SK-N-SH treated with all-trans-retinoic acid at 6 μM for 48 hours (cell line): ENCODE results near the gene CEBPA.

Source experiments
- ATAC-seq: fragments of 200-7000 bp; cut with Tn5 transposase; 3 replicates; pipeline ENCODE4 v1.9.1; 2020; ENCODE audit warnings: mild to moderate bottlenecking, moderate library complexity
- ARNTL ChIP-seq: fragments of 450-650 bp; formaldehyde crosslinking; IDR thresholded peaks from 2 replicates; pipeline ENCODE4 v1.5.0; 2020; ENCODE audit warnings: low read depth, mild to moderate bottlenecking, moderate library complexity, borderline replicate concordance
- BACH2 ChIP-seq: fragments of 250-450 bp; sonication (Bioruptor Pico); IDR thresholded peaks from 2 replicates; pipeline ENCODE4 v1.9.0; 2021; ENCODE audit warnings: mild to moderate bottlenecking, borderline replicate concordance
- CREB5 ChIP-seq: fragments of 250-450 bp; sonication (Bioruptor Pico); IDR thresholded peaks from 2 replicates; pipeline ENCODE4 v1.5.1; 2020; ENCODE audit warnings: low read depth, mild to moderate bottlenecking, moderate library complexity
- CSDC2 ChIP-seq: fragments of 250-450 bp; sonication (Bioruptor Pico); IDR thresholded peaks from 2 replicates; pipeline ENCODE4 v1.5.0; 2020; ENCODE audit warnings: mild to moderate bottlenecking, moderate library complexity
- CSRNP3 ChIP-seq: fragments of 250-450 bp; sonication (Bioruptor Pico); IDR thresholded peaks from 2 replicates; pipeline ENCODE4 v1.5.1; 2021; ENCODE audit warnings: mild to moderate bottlenecking, moderate library complexity
- ESRRG ChIP-seq: fragments of 250-450 bp; sonication (Bioruptor Pico); IDR thresholded peaks from 2 replicates; pipeline ENCODE4 v1.6.1; 2021; ENCODE audit warnings: mild to moderate bottlenecking
- GLIS3 ChIP-seq: fragments of 250-450 bp; sonication (Bioruptor Pico); IDR thresholded peaks from 2 replicates; pipeline ENCODE4 v1.5.0; 2020; ENCODE audit warnings: mild to moderate bottlenecking, moderate library complexity
- ISL1 ChIP-seq: fragments of 250-450 bp; sonication (Bioruptor Pico); IDR thresholded peaks from 2 replicates; pipeline ENCODE4 v2.1.2; 2022; ENCODE audit warnings: mild to moderate bottlenecking, moderate library complexity
- OSR1 ChIP-seq: fragments of 250-450 bp; sonication (Bioruptor Pico); IDR thresholded peaks from 2 replicates; pipeline ENCODE4 v1.8.0; 2022; ENCODE audit warnings: moderate library complexity, mild to moderate bottlenecking, inconsistent platforms
- PATZ1 ChIP-seq: fragments of 250-450 bp; sonication (Bioruptor Pico); IDR thresholded peaks from 2 replicates; pipeline ENCODE4 v1.8.0; 2020; ENCODE audit warnings: mild to moderate bottlenecking, moderate library complexity, borderline replicate concordance
- POU6F1 ChIP-seq: fragments of 250-450 bp; sonication (Bioruptor Pico); IDR thresholded peaks from 2 replicates; pipeline ENCODE4 v1.8.0; 2021; ENCODE audit warnings: low read depth, mild to moderate bottlenecking, moderate library complexity, borderline replicate concordance
- PPARA ChIP-seq: fragments of 250-450 bp; sonication (Bioruptor Pico); IDR thresholded peaks from 2 replicates; pipeline ENCODE4 v1.5.0; 2020; ENCODE audit warnings: mild to moderate bottlenecking, borderline replicate concordance
- RARB ChIP-seq: fragments of 250-450 bp; sonication (Bioruptor Pico); IDR thresholded peaks from 2 replicates; pipeline ENCODE4 v1.8.0; 2021; ENCODE audit warnings: mild to moderate bottlenecking, moderate library complexity
- SNAI2 ChIP-seq: fragments of 250-450 bp; sonication (Bioruptor Pico); IDR thresholded peaks from 2 replicates; pipeline ENCODE4 v1.5.0; 2020; ENCODE audit warnings: mild to moderate bottlenecking, moderate library complexity
- TCF4 ChIP-seq: fragments of 250-450 bp; sonication (Bioruptor Pico); IDR thresholded peaks from 2 replicates; pipeline ENCODE4 v1.8.0; 2021; ENCODE audit warnings: mild to moderate bottlenecking, moderate library complexity, borderline replicate concordance
- TOX ChIP-seq: fragments of 250-450 bp; sonication (Bioruptor Pico); IDR thresholded peaks from 2 replicates; pipeline ENCODE4 v1.8.0; 2021; ENCODE audit warnings: mild to moderate bottlenecking, moderate library complexity, borderline replicate concordance
- TSHZ2 ChIP-seq: fragments of 250-450 bp; sonication (Bioruptor Pico); IDR thresholded peaks from 2 replicates; pipeline ENCODE4 v1.5.0; 2020; ENCODE audit warnings: mild to moderate bottlenecking, moderate library complexity
- ZFP3 ChIP-seq: fragments of 250-450 bp; sonication (Bioruptor Pico); IDR thresholded peaks from 2 replicates; pipeline ENCODE4 v1.5.0; 2020; ENCODE audit warnings: mild to moderate bottlenecking, moderate library complexity
- ZFP30 ChIP-seq: fragments of 450-650 bp; formaldehyde crosslinking; IDR thresholded peaks from 2 replicates; pipeline ENCODE4 v1.5.0; 2022; ENCODE audit warnings: mild to moderate bottlenecking, moderate library complexity
- ZNF565 ChIP-seq: fragments of 450-650 bp; formaldehyde crosslinking; conservative IDR thresholded peaks from 2 replicates; pipeline ENCODE4 v1.5.0; 2020; ENCODE audit warnings: low read depth, mild to moderate bottlenecking, moderate library complexity
- ZNF70 ChIP-seq: fragments of 450-650 bp; formaldehyde crosslinking; IDR thresholded peaks from 2 replicates; pipeline ENCODE4 v1.5.0; 2020; ENCODE audit warnings: mild to moderate bottlenecking, moderate library complexity
- ZNF8 ChIP-seq: fragments of 450-650 bp; formaldehyde crosslinking; IDR thresholded peaks from 2 replicates; pipeline ENCODE4 v1.5.0; 2020; ENCODE audit warnings: mild to moderate bottlenecking, moderate library complexity

The CEBPA gene

GRCh38 chr19:33257828-33258227 is 44.5 kb downstream of the CEBPA start:
- no peak for ATAC-seq
- TF ChIP-seq OSR1 (CRISPR knock-in tag) (no peak), ZNF8 (CRISPR knock-in tag) (no peak), CREB5 (CRISPR knock-in tag) (no peak), ZFP30 (CRISPR knock-in tag) (no peak), RARB (CRISPR knock-in tag) (no peak)

GRCh38 chr19:33256261-33256660 is 46.1 kb downstream of the CEBPA start:
- TF ChIP-seq TOX (no peak), ESRRG (CRISPR knock-in tag) (no peak), ARNTL (CRISPR knock-in tag) (no peak), ISL1 (no peak), SNAI2 (no peak), POU6F1 (CRISPR knock-in tag) (no peak), CREB5 (CRISPR knock-in tag) (no peak), CSDC2 (CRISPR knock-in tag) (no peak), TSHZ2 (no peak), ZNF70 (no peak), OSR1 (CRISPR knock-in tag) (no peak), PPARA (CRISPR knock-in tag) (no peak), GLIS3 (CRISPR knock-in tag) (no peak), ZNF8 (CRISPR knock-in tag) (no peak), CSRNP3 (CRISPR knock-in tag) (no peak), BACH2 (CRISPR knock-in tag) (no peak), ZFP3 (no peak), TCF4 (no peak), RARB (CRISPR knock-in tag) (no peak)
- TF ChIP-seq, all 23 proteins: peak for 0
- no peak for ATAC-seq

GRCh38 chr19:33255781-33256180 is 46.6 kb downstream of the CEBPA start:
- no peak for ATAC-seq
- TF ChIP-seq ESRRG (CRISPR knock-in tag) (no peak), GLIS3 (CRISPR knock-in tag) (no peak), ZNF565 (CRISPR knock-in tag) (no peak), SNAI2 (no peak), TCF4 (no peak), ZNF70 (no peak), TOX (no peak), RARB (CRISPR knock-in tag) (no peak), PATZ1 (CRISPR knock-in tag) (no peak)
